ENCODE results near the gene LYZL2.
"Not testable (repeated sequence)": the region's sequence is repeated elsewhere in the genome, so short reads cannot be mapped to it uniquely, and the experiment has no call there.

The LYZL2 gene

DNA sequence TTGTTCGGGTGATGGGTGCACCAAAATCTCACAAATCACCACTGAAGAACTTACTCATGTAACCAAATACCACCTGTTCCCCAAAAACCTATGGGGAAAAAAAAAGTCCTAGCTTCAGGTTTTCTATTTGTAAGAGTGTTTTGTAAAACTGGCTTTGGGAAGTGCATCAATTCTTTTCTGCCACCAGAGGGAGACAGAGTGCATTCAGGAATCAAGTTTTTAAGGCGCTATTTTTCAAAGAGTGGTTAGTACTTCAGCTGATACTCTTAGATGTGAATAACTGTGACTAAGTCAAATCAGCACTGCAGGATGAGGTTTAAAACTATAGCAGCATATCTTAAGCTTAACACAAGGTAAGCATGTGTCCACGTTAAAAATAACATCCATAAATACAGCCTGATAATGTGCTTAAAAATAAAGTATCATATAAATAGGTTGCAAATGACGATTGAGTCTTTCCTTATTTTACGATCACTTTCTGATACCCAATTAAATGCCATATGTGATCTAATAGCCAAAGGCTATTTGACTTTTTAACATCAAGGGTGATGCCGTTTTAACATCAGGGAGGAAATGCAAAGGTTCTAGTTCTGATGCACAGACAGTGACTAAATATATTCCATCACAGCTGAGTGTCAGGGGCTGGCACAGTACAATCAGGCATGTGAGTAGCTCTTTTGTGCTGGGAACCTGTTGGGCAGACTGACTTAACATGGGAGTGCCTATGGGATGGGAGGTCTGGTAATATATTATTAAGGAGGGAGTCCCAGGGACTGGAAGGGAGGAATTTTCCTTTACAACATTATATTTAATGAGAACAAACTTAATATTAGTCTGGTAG is 10.6 kb upstream of the LYZL2 start:
- no peak for DNase-seq (ENCODE audit: low read depth in 2 of 2)

DNA sequence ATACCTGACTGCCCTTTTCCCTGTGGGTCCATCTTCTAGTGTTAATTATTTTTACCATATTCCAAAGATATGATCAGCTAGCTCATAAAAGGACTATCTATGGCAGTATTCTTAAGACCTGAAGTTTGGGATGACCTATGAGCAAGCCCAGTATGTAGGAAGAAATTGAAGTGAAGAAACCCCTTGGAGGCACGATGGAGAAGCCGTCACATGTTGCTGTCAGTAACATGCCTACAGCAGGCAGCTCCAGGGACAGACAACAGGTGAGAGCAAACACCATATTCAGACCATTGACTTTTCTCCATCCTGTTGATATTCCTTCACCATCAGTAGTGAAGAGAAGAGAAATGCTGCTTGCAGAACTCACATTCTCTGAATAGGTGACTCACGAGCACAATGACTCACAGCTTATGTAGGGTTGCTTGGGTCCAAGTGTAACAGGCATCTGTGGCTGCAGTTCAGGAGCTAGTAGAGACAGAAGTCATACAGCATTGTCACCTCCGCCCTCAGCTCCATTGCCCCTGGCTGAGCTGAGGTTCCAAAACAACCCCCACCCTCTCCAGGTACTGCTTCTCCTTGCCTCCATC is 8.4 kb upstream of the LYZL2 start:
- DNase-seq (ENCODE audit: low read depth in 2 of 2): no peak

DNA sequence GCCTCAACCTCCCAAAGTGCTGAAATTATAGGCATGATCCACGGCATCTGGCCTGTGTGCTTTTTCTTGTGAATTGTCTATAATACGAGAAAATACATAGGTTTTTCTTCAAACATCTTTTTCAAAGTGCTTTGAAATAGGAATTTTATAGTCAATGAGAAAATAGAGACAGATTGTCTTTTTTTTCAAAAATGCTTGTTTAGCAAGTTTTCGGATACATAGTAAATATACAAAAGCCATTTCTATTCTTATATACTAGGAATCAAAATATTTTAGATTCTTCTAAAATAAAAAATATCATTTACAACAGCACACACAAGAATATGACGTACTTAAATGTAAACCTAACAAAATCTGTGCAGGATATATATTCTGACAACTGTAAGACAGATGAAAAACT is 1.6 kb upstream of the LYZL2 start:
- no peak for DNase-seq (ENCODE audit: low read depth in 2 of 2)

DNA sequence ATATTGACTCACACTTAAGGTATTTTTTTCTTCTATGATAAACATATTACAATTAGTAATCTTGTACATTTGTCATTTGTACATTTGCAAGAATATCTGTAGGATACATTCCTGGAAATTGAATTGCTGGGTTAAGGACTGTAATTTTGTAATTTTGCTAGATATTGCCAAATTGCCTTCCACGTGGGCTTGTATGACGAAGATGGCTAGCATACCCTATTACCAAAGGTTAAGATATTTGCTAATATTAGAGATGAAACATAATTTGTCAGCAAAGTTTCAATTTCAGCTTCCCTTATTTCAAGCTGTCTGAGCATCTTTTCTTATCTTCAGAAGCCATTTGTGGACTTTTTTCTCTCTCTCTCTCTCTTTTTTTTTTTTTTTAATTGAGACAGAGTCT is 1.0 kb upstream of the LYZL2 start:
- no peak for DNase-seq (ENCODE audit: low read depth in 2 of 2)

DNA sequence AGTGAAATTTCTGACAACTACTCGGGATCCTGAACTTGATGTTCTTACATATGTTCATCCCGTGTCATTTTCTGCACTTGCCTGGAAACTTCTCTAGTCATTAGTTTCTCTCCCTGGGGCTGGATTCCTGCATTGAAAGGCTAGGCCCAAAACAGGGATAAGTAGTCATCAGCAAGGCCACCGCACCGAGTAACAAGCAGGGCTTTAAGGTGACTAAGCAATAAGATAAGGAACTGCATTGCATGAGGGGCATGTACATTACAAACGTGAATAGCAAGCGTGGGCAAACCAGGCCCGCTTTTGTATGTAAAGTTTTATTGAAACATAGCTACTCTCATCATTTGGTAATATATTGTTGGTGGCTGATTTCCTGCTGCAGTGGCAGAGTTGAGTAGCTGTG is 977 bp downstream of the LYZL2 start:
- DNase-seq (ENCODE audit: low read depth in 2 of 2): not testable (repeated sequence)

DNA sequence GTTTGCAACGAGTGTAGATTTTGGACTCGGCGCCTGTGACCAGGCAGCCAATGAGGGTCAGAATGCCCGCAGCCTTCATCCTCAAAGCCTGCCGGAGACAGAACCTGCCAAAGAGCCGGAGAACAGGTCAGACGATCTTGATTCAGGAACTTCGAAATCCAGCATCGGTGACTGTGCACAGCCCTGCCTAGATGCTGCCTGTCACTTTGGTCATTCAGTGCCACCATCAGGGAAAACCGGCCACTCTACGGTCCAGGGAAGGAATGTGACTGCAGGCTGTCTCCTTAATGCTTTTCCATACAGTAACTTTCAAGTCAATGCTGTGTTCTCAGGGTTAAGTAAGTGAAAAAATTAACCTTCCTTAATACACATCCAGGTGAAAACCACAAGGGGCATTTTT is 2.7 kb downstream of the LYZL2 start:
- not testable (repeated sequence) for DNase-seq (ENCODE audit: low read depth in 2 of 2)

DNA sequence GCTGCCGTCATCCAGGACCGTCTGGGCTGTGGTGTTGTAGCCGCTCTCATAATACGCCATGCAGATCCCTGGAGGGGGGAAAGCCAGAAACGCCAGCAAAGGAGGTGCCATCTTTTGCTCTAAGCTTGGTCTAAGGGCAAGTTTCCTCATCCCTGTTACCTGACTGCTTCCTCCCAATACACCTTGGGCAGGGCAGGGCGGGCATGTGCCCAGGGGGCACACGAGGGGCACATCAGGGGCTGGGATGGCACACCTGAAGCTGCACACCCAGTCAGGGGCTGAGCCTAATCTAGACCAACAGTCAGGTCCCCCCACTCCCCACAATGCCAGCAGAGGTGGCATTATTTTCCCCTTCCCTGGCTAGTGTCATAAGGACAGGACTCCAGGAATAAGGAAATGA is 3.4 kb downstream of the LYZL2 start:
- not testable (repeated sequence) for DNase-seq (ENCODE audit: low read depth in 2 of 2)

DNA sequence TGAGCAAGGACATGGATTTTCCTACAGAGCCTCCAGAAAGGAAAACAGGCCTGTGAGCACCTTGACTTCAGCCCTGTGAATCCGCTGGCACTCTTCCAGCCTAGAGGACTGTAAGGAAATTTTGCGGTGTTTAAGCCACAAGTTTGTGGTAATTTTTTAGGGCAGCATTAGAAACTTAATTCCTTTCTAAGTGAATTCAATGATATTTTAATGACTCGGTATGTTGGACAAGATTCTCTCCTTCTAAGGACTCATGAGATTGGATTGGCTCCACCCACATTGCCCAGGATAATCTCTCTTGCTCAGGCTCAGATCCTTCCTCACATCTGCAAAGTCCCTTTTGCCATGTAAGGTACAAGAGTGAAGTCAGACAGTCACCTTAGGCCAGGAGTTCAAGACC is 4.5 kb downstream of the LYZL2 start:
- no peak for DNase-seq (ENCODE audit: low read depth in 2 of 2)

DNA sequence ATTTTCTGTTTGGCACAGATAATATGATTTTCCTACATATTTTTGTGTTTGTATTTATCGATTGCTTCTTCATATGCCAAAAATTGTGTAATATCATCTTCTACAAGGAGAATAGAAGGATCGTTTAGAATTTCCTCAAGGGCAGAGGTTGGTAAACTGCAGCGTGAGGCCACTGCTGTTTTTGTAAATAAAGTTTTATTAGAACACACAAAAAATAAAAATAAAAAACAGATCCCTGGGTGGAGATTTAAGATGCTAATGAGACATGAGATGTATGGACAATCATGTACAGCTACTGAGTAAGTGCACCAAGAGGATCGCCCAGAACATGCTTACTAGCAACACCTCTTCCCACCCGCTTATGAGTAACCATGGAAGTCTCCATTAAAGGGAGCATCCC is 9.6 kb downstream of the LYZL2 start:
- no peak for DNase-seq (ENCODE audit: low read depth in 2 of 2)

DNA sequence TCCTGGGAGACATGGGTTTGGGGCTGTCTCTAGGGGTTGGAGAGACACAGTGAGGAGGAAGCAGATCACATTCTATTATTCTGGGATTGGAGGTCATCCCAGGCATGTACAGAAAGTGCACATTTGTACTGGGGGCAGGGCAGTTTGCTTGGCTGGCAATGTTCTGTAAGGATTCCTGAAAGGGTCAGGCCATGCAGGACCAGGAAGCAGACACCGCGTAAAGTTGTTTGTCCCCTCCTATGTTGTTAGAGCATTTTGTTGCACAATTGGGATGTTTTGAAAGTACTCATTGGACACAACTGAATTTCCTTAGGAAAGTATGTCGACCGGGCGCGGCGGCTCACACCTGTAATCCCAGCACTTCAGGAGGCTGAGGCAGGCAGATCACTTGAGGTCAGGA is 12.5 kb downstream of the LYZL2 start:
- DNase-seq (ENCODE audit: low read depth in 2 of 2): no peak

DNA sequence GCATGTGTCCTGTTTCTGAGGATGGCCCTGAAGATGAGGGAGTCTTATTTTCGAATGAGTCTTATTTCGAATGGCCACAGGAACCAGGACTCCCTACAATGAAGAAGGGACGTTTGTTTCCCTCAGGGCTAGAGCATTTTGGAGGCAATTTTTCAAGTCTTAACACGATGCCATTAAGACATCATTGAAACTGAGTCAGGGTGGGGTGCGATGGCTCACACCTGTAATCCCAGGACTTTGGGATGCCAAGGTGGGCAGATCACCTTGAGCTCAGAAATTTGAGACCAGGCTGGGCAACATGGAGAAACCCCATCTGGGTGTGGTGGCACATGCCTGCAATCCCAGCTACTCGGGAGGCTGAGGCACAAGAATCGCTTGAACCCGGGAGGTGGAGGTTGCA is 18.5 kb downstream of the LYZL2 start:
- not testable (repeated sequence) for DNase-seq (ENCODE audit: low read depth in 2 of 2)

DNA sequence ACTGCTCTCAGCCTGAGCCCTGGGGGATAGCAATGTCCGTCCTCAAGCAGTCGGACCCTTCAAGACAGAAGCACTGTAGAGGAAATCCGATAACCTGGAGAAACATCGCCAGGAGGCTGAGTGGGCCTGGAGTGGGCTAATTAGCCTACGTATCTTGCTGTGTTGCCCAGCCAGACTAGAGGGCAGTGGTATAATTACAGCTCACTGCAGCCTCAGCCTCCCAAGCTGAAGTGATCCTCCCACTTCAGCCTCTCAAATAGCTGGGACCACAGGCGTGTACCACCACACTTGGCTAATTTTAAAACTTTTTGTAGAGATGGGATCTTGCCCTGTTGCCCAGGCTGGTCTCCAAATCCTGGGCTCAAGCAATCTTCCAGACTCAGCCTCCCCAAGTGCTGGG is 21.7 kb downstream of the LYZL2 start:
- DNase-seq (ENCODE audit: low read depth in 2 of 2): no peak

DNA sequence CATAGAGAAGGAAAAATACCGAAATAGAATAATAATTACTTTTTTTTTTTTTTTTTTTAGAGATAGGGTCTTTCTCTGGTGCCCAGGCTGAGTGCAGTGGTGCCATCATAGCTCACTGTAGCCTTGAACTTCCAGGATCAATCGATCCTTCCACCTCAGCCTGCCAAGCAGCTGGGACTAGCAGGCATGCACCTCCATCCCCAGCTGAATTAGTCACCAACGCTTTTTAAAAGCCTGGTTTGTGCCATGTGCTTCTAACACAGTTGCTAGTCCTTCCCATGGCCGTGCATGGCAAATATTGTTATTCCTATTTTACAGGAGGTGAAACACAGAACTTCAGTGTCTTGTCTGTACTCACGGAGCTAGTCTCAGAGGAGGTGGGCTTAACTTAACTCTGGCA is 23.2 kb downstream of the LYZL2 start:
- no peak for DNase-seq (ENCODE audit: low read depth in 2 of 2)

DNA sequence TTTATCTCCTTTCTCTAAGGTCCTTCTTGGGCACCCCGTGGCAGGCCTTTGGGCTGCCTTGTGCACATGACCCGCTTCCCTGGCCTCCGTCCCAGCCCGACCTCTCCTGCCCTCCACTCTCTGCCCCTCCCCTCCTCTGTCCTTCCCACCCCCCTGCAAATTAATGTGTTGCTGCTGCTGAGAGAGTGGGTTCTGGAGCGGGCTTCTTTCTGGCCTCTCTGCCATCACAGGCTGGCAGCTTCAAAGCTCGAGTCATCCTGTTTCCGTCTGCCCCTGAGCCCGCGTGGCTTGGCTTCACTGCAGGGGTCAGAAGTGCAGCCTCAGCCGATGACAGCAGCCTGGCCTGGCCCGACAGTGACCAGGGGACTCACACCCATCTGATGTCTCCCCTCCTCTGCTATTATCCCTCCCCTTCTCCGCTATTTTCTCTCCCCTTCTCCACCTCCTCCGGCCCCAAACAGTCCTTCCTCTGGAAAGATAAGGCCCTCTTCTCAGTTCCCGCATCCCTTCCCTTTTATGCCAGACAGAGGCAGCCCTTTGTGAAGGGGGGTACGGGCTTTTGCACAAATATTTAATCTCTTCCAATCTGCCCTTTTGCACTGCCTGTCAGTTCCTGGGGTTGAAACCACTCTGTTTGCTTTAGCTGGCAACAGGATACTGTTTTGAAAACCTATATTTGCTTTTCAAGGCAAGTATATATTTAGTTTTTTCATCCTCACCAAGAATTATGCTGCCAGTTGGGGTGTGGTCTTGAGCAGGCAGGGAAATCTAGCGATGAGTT is 24.0 kb downstream of the LYZL2 start:
- DNase-seq (ENCODE audit: low read depth in 2 of 2): not testable (repeated sequence)

DNA sequence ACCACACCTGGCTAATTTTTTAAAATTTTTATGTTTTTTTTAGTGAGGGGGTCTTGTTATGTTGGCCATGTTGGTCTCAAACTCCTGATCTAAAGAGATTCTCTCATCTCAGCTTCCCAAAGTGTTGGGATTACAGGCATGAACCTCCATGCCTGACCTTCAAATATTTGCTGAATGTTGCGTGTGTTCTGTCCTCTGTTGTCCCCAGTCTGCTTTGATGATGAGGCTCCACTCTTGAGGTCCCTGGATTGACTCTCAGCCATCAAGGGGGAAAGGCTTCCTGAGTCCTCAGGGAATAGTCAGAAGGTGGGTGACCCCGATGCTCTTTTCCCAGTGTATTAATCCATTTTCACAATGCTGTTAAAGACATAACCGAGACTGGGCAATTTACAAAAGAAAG is 26.0 kb downstream of the LYZL2 start:
- no peak for DNase-seq (ENCODE audit: low read depth in 2 of 2)

DNA sequence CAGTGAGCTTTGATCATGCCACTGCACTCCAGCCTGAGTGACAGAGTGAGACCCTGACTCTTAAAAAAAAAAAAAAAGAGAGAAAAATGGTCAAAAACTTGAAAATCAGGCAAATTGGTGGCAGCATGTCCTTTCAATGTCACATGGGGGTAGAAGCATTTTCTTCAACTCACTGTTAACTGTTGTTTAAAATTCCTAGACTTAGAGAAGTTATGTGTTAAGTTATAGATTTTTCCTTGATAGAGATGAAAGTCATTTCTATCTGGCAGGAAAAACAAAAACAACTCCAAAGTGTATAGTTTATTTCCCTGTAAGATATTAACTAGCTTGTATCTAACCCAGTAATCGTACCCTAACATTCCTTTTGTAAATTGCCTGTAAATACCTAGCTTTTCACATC is 26.8 kb downstream of the LYZL2 start:
- DNase-seq (ENCODE audit: low read depth in 2 of 2): no peak

DNA sequence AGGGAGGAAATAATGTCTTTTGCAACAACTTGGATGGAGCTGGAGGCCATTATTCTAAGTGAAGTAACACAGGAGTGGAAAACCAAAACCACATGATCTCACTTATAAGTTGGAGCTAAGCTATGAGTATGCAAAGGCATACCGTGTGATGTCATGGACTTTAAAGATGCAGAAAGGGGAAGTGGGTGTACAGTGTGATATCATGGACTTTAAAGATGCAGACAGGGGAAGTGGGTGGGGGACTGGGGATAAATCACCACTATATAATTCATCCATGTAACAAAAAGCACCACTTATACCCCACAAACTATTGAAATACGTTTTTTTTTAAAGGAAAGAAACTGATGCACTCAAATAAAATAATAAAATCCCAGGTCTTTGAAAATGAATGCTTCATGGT is 29.5 kb downstream of the LYZL2 start:
- DNase-seq (ENCODE audit: low read depth in 2 of 2): no peak

DNA sequence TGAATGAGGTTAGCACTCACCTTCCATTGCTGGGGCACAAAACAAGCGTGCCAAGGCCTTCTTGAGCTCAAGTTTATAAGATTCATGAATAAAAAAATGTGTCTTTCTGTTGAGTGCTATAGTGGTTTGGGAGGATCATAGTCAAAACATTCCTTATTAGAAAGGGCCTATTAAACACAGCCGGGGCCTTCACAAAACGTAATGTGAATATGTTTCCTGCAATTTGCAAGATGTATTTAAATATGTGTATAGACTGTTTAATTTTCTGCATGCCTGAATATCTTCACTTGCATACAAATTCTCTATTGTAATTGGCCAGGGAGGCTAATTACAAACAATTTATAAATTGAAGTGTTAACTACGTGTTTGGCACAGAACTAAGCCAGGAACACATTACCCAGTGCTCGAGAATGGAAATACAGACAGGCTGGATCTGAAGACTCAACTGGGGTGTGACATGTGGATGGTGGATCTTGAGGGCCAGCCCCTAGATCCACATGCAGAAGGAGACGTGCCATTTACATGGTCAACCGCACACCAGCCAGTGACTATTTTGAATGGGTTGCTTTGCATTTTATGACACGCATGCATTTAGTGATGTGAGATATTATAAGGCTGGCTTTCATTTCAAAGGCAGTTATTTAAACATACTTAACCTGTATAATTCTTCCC is 31.3 kb downstream of the LYZL2 start:
- no peak for DNase-seq (ENCODE audit: low read depth in 2 of 2)

DNA sequence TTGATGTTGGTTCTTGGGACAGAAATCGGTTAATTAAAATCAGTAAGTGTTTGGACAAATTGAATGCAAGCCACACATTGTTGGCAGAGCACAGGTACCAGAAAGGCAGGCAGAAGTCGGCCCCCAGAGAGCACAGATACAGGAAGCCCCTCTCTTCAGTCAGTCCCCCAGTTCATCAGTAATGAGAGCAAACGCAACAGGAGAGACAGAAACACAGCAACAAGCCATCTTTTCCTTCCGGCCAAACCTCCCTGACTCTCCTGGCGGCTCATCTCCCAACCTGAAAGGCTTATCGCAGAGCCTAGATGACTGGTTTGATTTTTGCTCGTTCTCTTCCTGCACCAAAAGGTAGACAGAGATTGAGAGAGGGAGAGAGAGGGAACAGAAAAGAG is 32.1 kb downstream of the LYZL2 start:
- not testable (repeated sequence) for DNase-seq (ENCODE audit: low read depth in 2 of 2)

DNA sequence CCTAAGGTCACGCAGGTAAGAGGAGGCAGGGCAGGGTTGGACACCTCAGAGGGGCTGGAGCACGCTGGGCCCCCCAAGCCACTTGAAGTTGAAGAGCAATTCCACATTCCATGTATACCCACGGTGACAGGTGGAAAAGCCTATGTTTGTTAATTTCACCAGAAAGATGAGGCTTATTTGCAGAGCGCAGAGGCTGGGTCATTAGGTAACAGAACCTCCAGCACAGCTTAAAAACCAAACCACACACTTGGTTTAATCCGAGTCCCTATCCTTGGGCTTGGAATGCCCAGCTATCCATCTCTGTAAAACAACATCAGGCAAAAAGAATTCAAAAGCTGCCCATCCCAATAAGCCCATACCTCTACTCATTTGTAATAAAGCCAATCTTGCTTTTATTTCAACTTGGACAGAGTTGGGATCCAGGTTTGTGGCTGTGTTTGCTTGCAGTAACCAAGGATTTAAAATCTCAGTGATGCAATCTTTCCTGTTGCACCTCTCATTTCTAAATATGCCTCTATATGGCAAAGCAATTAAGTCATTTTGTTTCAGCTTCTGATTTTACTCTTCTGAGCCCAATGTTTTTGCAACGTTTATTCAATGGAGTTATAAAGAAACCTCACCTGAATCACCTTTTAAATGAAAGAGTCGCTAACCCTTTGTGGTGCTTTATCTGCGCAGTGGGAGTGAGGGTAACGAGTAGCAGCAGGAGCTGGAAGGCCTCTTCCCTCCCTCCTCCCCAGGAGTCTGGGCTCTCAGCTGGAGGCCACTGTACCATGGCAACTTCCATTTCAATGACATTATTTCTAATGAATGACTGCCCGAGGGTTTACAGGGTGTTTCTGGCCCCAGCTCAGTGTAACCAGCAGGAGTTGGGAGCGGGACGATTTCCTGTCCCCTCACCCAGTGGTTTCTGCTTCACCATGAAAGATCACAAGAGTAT is 32.8 kb downstream of the LYZL2 start:
- DNase-seq (ENCODE audit: low read depth in 2 of 2): not testable (repeated sequence)

DNA sequence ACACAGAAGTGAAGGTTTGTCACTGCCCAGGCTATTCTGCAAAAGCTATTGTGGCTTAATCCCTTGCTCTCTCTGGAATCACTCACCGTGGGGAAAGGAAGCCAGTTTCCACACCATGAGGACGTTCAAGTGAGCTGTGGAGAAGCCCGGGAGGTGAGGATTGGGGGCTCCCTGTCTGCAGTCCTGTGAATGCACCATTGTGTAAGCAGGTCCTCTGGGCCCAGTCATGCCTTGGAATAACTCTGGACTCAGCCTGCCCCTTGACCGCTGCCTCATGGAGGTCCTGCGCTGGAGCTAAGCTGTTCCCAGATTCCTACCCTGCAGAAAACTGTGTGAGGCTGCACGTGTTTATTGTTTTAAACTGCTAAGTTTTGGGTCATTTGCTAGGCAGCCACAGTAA is 33.5 kb downstream of the LYZL2 start:
- no peak for DNase-seq (ENCODE audit: low read depth in 2 of 2)

All from stimulated activated CD8-positive, alpha-beta memory T cell treated with anti-CD3 and anti-CD28 coated beads, Interleukin-2, amount 100 ng/mL, for 1 hour (primary cell).